GM12801 (cell line): ENCODE results near the gene CA14.

Experiments
- TF ChIP-seq, protein P1 (sequence below): IDR thresholded peaks from one replicate; pipeline ENCODE4 v1.5.1; 2011; ENCODE audit warnings: control low read depth; ENCODE audit not compliant: insufficient read length; ENCODE audit errors: extremely low read depth

The CA14 gene

DNA sequence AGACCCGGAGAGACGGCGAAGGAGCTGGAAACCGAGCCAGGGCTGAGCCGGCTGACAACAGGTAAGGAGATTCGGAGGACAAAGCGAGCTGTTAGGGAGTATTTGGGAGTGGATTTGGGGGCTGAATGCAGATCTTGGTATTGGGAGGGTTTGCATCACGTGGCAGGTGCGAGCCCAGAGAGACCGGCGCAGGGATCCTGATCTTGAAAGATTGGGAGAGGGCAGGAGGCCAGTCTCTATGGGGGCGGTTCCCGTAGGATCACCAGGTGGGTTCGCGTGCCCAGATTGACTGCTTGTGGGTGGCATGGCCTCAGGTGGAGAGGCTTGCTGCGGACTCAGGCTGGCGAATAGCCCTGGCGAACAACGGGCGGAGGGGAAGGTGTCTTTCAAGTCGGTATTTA lies 25.0 kb downstream of the CA14 start:
- TF ChIP-seq, protein P1, sequence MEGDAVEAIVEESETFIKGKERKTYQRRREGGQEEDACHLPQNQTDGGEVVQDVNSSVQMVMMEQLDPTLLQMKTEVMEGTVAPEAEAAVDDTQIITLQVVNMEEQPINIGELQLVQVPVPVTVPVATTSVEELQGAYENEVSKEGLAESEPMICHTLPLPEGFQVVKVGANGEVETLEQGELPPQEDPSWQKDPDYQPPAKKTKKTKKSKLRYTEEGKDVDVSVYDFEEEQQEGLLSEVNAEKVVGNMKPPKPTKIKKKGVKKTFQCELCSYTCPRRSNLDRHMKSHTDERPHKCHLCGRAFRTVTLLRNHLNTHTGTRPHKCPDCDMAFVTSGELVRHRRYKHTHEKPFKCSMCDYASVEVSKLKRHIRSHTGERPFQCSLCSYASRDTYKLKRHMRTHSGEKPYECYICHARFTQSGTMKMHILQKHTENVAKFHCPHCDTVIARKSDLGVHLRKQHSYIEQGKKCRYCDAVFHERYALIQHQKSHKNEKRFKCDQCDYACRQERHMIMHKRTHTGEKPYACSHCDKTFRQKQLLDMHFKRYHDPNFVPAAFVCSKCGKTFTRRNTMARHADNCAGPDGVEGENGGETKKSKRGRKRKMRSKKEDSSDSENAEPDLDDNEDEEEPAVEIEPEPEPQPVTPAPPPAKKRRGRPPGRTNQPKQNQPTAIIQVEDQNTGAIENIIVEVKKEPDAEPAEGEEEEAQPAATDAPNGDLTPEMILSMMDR: no peak

DNA sequence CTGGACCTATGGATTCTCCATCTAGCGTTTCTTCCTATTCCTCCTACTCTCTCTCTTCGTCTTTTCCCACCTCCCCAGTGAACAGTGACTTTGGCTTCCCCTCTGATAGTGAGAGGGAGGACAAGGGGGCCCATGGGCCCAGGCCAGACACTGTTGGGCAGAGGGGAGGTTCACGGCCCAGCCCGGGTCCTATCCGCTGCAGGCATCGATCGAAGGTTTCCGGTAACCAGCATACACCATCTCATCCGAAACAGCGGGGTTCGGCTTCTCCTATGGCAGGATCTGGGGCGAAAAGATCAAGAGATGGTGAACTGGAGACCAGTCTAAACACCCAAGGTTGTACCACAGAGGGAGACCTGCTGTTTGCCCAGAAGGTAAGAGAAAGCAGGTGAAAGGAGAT lies 25.7 kb downstream of the CA14 start:
- TF ChIP-seq, protein P1: no peak

DNA sequence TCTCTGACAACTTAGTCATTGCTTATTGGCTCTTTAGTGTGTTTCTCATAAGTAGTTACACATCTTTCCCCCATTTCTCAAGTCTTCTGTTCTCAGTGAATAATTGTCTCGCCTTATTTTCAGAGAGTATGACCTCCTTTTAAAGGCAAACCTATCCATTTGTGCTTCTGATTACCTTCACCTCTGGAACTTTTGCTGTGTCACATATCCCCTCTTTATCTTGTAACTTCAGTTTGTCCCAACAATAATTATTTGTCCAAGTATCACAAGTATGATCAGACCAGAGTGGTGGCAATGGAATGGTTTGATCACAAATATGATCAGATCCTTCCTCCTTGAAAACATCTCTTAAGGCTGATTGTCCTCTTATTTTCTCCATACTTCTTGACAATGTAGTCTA lies 30.8 kb downstream of the CA14 start:
- TF ChIP-seq, protein P1: no peak

DNA sequence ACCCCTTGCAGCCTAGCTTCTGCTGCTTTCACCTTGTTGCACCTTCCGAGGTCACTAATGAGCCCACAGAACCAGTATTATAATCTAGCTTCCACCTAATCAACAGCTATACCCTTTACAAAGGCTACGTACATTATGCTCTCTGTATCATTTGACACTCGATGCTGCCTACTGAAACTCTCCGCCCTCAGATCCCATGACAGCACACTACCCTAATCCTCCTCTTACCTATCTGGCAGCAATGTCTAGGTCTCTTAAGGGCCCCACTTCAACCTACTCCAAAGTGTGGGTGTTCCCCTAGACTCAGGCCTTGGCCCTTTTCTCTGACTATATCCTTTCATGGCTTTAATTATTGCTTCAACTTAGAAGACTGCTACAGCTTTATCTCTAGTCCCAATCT lies 31.2 kb downstream of the CA14 start:
- TF ChIP-seq, protein P1: no peak

DNA sequence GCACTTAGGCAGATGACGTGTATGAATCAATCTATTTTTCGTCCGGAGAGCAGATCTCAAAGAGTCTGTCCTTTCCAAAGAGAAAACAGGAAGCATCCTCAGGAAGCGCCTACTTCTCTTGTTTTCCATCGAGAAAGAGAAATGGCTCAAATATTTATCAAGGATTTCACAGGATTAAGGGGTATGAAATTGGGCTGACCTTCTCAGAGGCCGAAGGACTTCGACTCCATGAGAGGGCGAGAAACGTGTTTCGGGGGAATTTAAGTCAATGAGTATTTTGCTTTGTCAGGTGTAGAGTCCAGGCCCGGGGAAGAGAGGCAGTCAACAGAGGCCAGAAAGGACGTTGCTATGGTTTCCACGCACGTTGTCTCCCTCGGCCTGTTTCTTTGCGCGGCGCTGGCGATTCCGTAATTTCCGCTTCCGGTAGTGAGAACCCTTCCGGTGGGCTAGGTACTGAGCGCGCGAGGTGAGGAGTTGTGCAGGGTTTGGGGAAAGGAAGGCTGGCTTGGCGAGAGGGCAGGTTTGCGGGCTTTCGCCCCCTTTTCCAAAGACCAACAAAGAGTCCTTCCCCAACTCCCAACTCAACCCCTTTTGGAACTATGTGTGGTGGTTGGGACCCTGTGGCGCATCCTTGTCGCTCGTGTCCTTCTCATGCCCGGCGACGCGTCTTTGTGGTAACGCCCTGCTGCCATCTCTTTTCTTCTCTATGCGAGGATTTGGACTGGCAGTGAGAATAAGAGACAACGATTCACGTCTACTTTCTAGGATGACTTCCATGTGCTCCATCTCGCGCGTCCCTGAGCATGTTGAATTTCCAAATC lies 36.1 kb downstream of the CA14 start, which contains the start of gene MRPS21:
MRPS21 (plus strand) TSS at position 429 of the 821 bp plus-strand sequence. CDS start 506 bp downstream, outside the sequence.
- TF ChIP-seq, protein P1: no peak

DNA sequence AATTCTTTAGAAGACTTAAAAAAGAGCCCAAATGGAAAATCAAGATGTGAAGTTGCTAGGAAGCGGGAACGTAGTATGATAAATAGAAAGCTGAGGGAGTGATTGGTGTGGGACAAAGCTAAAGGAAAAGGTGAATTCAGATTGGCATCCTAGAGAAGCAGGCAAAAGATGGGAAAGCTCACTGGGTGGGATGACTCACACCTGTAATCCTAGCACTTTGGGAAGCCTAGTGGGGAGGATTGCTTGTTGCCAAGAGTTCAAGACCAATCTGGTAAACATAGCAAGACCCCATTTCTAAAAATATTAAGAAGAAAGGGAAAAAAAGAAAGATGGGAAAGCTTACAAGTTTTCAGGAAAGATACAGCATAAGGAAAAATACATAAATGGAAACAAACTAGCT lies 37.9 kb downstream of the CA14 start:
- TF ChIP-seq, protein P1: no peak

DNA sequence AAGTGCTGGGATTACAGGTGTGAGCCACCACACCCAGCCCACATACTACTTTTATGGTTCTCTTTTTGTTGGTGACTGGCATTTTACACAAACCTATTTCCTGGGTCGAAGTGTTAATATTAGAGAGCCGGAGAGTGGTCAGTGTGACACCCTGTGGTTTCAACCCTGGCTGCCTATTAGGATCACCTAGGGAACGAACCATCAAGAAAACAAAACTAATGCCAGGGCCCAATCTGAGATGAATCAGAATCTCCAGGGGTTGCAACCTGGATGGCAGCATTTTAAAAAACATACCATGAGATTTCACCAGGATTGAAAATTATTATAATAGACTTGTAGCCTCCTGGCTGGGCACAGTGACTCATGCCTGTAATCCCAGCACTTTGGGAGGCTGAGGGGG lies 42.1 kb downstream of the CA14 start:
- TF ChIP-seq, protein P1: no peak
